NCI-H2171 (cell line): ENCODE results near the gene GDPD5.

Experiments used
- DNase-seq: peaks from one replicate; lab custom pipeline; 2025; lab: John Stamatoyannopoulos, UW

GDPD5 gene

GRCh38 chr11:75516140-75516539 lies 9.6 kb downstream of the GDPD5 start:
- DNase-seq = no peak

GRCh38 chr11:75514596-75514995 lies 11.1 kb downstream of the GDPD5 start:
- DNase-seq = no peak

- no peak for DNase-seq
Observed at GRCh38 chr11:75513250-75513649, 12.5 kb downstream of the GDPD5 start.

GRCh38 chr11:75510723-75511019 lies 15.1 kb downstream of the GDPD5 start:
- no peak for DNase-seq

GRCh38 chr11:75510004-75510722 lies 15.6 kb downstream of the GDPD5 start:
- no peak for DNase-seq

GRCh38 chr11:75509020-75509720 lies 16.6 kb downstream of the GDPD5 start:
- DNase-seq = no peak

- DNase-seq = no peak
Observed at GRCh38 chr11:75508051-75508561, 17.6 kb downstream of the GDPD5 start.

GRCh38 chr11:75507571-75507970 lies 18.2 kb downstream of the GDPD5 start:
- DNase-seq = no peak

GRCh38 chr11:75506827-75507226 lies 18.9 kb downstream of the GDPD5 start:
- DNase-seq = no peak

- no peak for DNase-seq
Observed at GRCh38 chr11:75505916-75506692, 19.6 kb downstream of the GDPD5 start.

GRCh38 chr11:75504501-75504900 lies 21.2 kb downstream of the GDPD5 start:
- no peak for DNase-seq

- DNase-seq = no peak
Observed at GRCh38 chr11:75503531-75504099, 22.1 kb downstream of the GDPD5 start.

GRCh38 chr11:75502138-75502537 lies 23.6 kb downstream of the GDPD5 start:
- DNase-seq = no peak

- DNase-seq = no peak
Observed at GRCh38 chr11:75500742-75501141, 25.0 kb downstream of the GDPD5 start.

- DNase-seq = no peak
Observed at GRCh38 chr11:75499423-75500190, 26.1 kb downstream of the GDPD5 start.

GRCh38 chr11:75498556-75499255 lies 27.0 kb downstream of the GDPD5 start:
- DNase-seq = no peak

GRCh38 chr11:75497788-75498409 lies 27.8 kb downstream of the GDPD5 start:
- no peak for DNase-seq

GRCh38 chr11:75496305-75496752 lies 29.4 kb downstream of the GDPD5 start:
- DNase-seq = no peak

GRCh38 chr11:75495749-75496304 lies 29.9 kb downstream of the GDPD5 start:
- DNase-seq = no peak

GRCh38 chr11:75493626-75494025 lies 32.1 kb downstream of the GDPD5 start:
- no peak for DNase-seq
